GM18909 (cell line): ENCODE measurements around the gene GPX4.

Experiments
- ATAC-seq: cut with Tn5 transposase; IDR thresholded peaks from one replicate; pipeline ENCODE4 v1.9.1; 2021; ENCODE audit warnings: mild to moderate bottlenecking; ENCODE audit not compliant: unreplicated experiment, poor library complexity

GPX4 gene

GRCh38 chr19:1103708-1104310 lies at the start of gene GPX4:
Gene GPX4 (plus strand): TSS chr19:1103994. CDS start chr19:1104044, 50 bp downstream.
- peak; percentile 72 for ATAC-seq

GRCh38 chr19:1054102-1055027 lies 49.4 kb upstream of the GPX4 start:
- no peak for ATAC-seq

GRCh38 chr19:1055028-1055425 lies 48.8 kb upstream of the GPX4 start:
- ATAC-seq: no peak

GRCh38 chr19:1055886-1056620 lies 47.7 kb upstream of the GPX4 start:
- ATAC-seq: no peak

- no peak for ATAC-seq
These were observed 46.5 kb upstream of the GPX4 start for GRCh38 chr19:1057176-1057855.

GRCh38 chr19:1058112-1058511 lies 45.7 kb upstream of the GPX4 start:
- ATAC-seq: no peak

GRCh38 chr19:1060689-1061088 lies 43.1 kb upstream of the GPX4 start:
- ATAC-seq: no peak

- ATAC-seq: no peak
These were observed 41.8 kb upstream of the GPX4 start for GRCh38 chr19:1061987-1062386.

- no peak for ATAC-seq
These were observed 41.3 kb upstream of the GPX4 start for GRCh38 chr19:1062387-1063029.

GRCh38 chr19:1063030-1063908 lies 40.5 kb upstream of the GPX4 start:
- ATAC-seq: no peak

- ATAC-seq: no peak
These were observed 39.7 kb upstream of the GPX4 start for GRCh38 chr19:1063909-1064660.

- peak; percentile 35 for ATAC-seq
These were observed 38.9 kb upstream of the GPX4 start for GRCh38 chr19:1064661-1065605.

GRCh38 chr19:1065606-1066109 lies 38.1 kb upstream of the GPX4 start:
- no peak for ATAC-seq

GRCh38 chr19:1066251-1066747 lies 37.5 kb upstream of the GPX4 start:
- ATAC-seq: no peak

GRCh38 chr19:1066748-1067340 lies 37.0 kb upstream of the GPX4 start, which contains the start of gene ARHGAP45:
Gene ARHGAP45 (plus strand): TSS chr19:1067167. CDS start chr19:1067406, 239 bp downstream.
- no peak for ATAC-seq

- ATAC-seq: no peak
These were observed 36.3 kb upstream of the GPX4 start for GRCh38 chr19:1067341-1067957.
